Embryonic facial prominence (tissue), 1 donor: ENCODE results near the gene SLC22A23.

Experiments used
- DNase-seq: peaks from one replicate; pipeline ENCODE4 v3.0.0-alpha.2; 2016; ENCODE audit errors: extremely low spot score

SLC22A23 gene

GRCh38 chr6:3333263-3333662, 123.6 kb downstream of the SLC22A23 start:
- no peak for DNase-seq

DNA sequence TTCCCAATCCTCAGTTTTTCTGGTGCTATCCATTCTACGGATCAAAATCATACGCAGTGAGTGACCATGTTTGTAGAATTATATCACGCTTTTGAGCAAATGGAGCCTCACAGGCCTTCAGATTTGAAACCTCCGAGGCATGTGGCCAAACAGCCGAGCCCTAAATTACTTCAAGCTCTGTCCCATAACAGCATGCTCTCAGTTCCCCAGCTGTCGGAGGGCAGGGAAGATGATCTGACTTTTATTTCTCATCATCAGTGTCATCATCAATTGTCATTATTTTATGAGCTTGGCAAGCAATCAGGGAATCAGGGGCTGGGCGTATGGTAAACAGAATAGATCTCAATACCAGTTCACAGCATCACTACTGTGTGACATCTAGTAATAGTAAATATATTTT, 124.9 kb downstream of the SLC22A23 start:
- no peak for DNase-seq

GRCh38 chr6:3331494-3331893, 125.4 kb downstream of the SLC22A23 start:
- no peak for DNase-seq

GRCh38 chr6:3330199-3330598, 126.7 kb downstream of the SLC22A23 start:
- no peak for DNase-seq

DNA sequence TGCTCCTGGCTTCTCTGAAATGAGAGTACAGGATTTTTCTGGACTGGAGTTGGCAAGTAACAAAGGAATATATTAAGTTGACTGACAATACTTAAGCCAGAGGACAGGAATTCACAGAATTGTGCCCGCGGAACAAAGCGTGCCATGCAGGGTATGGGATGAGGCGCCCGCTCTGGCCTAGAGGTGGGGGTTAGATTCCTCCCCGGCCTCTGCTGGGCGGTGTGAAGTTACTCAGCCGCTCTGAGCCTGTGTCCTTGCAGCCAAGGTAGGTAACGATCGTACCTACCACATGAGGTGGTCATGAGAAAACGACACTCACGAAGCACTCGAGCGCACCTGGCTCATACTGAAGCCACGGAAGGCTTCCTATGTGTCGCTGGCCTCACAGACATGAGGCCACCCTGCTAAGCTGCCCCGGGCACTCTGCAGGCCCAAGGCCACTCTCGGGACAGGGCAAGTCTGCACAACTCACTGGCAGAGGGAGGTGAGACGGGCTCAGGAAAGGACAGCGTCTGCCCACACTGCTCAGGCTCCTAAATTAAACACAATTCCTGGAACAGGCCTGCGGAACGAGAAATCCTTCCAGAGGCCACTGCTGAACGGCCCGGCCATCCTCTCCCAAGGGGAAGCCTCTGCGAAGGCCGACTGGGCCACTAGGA, 127.3 kb downstream of the SLC22A23 start:
- no peak for DNase-seq

- no peak for DNase-seq
These were observed 128.1 kb downstream of the SLC22A23 start for GRCh38 chr6:3328796-3329195.

GRCh38 chr6:3328145-3328544, 128.7 kb downstream of the SLC22A23 start:
- DNase-seq = no peak

DNA sequence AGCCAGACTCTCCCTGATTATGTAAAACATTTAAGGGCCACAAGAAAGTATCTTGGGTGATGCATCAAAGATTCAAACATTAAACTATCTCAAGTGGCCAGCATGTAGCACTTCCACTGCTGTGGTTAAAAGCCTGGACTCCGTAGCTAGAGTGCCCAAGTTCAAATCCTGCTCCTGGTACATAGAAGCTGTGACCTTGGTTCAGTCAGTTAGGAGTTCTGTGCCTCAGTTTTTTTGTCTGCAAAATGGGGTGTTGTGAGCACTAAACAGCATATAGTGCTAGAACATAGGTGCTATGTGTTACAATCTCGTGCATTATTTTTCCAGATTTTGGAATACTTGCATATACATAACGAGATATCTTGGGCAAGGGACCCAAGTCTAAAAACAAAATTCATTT, 129.4 kb downstream of the SLC22A23 start:
- no peak for DNase-seq

DNA sequence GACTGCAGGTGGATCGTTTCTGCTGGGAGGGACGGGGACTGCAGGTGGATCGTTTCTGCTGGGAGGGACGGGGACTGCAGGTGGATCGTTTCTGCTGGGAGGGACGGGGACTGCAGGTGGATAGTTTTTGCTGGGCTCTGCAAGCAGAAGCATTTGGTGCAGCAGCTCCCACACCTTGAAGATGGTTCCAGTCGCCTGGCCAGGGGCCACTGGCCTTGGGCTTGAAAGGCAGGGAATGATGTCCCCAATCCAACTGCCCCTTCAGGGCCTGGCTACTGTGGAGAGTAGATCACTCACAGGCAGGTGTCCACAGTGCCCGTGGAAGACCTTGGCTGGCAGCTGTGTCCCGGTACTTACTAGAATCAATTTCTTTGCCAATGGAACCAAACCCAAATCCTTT, 129.9 kb downstream of the SLC22A23 start:
- DNase-seq = no peak

DNA sequence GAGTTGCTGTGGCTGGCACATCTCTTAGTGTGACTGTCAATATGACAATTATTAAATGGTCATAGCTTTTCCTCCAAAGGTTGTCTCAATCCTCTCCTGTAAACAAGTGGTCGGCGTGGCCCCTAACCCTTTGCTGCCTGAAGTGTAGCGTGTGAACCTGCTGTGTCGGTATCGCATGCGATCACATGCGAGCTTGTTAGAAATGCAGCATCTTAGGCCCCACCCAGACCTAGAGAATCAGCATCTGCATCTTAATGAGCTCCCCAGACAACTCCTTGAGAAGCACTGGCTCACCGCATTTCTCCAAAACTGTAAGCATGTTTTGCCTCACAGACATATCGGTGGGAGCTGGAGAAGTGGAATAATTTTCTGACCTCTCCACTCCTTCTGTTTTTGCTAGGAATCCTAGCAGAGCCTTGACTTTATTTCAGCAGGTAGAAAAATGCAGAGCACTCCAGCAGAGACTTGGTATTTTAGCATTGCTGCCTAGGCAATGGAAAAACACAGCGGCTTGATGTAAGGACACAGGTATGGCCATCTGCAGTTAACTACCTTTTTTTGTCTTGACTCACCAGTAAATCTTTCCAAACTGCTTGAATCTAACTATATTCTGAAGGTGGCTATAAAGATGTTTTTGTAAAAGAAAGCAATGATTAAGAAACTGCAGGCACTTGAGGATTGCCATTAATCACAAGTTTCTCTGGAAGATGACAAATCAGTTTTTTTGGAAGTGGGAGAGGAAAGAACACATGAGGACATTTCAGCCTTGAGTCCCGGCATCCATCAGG, 130.5 kb downstream of the SLC22A23 start:
- DNase-seq = no peak

- DNase-seq = peak; percentile 22
These were observed 131.6 kb downstream of the SLC22A23 start for GRCh38 chr6:3325210-3325609.

DNA sequence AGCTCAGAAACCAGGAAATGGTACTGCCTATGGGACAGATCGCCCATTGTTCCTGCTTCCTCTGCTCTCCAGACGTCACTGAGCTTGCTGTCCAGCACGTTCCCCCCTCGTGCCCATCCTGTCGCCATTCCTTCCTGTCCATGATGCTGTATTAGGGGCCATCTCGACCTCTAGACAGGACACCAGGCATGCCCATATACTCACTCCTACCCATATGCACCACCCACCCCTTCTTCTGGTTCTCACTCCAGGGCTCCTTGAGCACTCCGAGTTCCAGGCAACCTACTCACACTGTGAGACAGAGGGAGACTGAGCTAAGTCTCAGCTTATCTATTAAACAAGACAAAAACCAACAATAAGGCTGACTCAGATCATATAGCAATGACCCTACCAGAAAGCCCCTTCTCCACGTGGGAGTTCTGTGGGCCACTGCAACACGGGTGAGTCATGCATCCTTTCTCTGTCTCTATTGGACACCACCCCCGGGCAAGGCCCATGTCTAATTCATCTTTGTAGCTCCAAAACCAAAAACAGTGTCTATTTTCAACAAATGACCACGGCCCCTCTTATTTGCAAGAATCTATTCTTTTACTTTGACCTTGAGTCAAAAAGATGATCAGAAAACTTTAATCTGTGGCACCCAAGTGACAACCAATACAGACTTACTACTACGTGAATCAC, 132.4 kb downstream of the SLC22A23 start:
- no peak for DNase-seq

GRCh38 chr6:3323696-3324261, 133.1 kb downstream of the SLC22A23 start:
- DNase-seq = no peak

DNA sequence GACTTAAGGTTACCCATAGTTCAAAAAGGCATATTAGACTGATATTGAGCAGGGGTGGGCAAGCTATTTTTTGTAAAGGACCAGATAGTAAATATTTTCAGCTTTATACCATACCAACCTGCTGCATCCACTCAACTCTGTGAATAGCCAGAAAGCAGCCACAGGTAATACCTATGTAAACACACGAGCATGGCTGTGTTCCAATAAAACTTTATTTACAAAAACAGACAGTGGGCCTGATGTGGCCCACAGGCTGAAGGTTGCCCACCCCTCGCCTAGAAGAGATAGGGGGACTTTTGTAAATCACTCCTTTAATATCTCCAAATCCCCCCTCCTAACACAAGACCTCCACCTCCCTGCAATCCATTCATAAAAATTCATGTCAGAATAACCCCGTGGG, 133.7 kb downstream of the SLC22A23 start:
- DNase-seq = no peak

GRCh38 chr6:3322366-3322890, 134.4 kb downstream of the SLC22A23 start:
- DNase-seq = no peak

DNA sequence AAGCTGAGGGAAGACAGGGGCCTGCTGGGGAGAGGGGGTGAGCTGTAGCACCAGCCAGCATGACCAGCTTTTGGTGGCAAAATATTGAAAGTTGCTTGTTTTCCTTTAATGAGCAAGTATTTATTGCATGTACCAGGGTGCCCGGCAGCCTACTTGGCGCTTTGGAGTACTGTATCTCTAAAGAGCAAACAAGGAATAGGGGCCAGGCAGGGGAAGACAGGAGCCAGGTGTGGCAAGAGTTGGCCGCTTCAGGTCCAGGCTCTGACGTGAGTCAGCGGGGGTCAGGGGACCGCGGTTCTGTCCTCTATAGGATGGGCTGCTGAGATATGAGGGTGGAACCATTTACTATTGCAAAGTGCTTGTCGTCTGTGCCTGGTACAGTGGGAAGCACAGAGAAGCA, 135.0 kb downstream of the SLC22A23 start:
- DNase-seq = no peak

DNA sequence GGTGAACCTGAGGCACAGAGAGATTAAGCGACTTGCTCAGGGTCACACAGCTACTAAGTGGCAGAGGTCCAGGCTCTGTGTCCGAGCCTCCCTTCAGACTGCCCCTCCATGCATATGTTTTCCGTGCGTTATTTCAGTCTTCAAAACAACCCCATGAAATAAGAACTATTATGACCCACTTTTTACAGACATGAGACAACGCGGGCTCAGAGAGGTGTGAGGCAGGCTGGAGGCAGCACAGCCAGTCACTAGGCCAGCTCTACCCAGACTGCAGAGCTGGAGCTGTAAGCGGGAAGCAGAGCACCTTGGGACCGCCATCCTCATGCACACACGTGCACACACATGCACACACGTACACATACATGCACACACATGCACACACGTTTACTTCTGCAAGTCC, 135.8 kb downstream of the SLC22A23 start:
- DNase-seq = no peak

GRCh38 chr6:3320238-3320811, 136.5 kb downstream of the SLC22A23 start:
- no peak for DNase-seq

- no peak for DNase-seq
These were observed 137.1 kb downstream of the SLC22A23 start for GRCh38 chr6:3319610-3320200.

- no peak for DNase-seq
These were observed 137.9 kb downstream of the SLC22A23 start for GRCh38 chr6:3318821-3319540.

GRCh38 chr6:3318226-3318625, 138.6 kb downstream of the SLC22A23 start:
- no peak for DNase-seq
